Thyroid gland (tissue), 4 donors: Measurements from ENCODE around the gene MUC6. TPM values are rescaled to one million over a fixed set of nuclear protein-coding genes. Genes with fewer than 3 reads are reported as not detected.

ENCODE experiments used
- DNase-seq, 2 donors: peaks; one replicate each; pipeline ENCODE4 v3.0.0-alpha.2; 2019
- H3K27ac ChIP-seq, 3 donors: fragments of 200-600 bp; sonication (generic); 1 replicate in 2 of 3; 2 replicates in 1 of 3; pipeline ENCODE4 v1.5.1; 2016 to 2019; ENCODE audit warnings: mild to moderate bottlenecking in 1 of 3, moderate library complexity in 1 of 3
- H3K27me3 ChIP-seq: fragments of 200-600 bp; sonication (generic); one replicate; pipeline ENCODE4 v1.5.1; 2019
- H3K36me3 ChIP-seq, 2 donors: fragments of 200-600 bp; sonication (generic); one replicate each; pipeline ENCODE4 v1.5.1; 2016 to 2019
- H3K4me1 ChIP-seq, 2 donors: fragments of 200-600 bp; sonication (generic); one replicate each; pipeline ENCODE4 v1.5.1; 2017 to 2019
- H3K4me3 ChIP-seq, 3 donors: fragments of 200-600 bp; sonication (generic); replicated peaks in 1 of 3; 1 replicate in 2 of 3; 2 replicates in 1 of 3; pipeline ENCODE4 v1.5.1; 2016; ENCODE audit warnings: mild to moderate bottlenecking in 1 of 3
- H3K9me3 ChIP-seq: fragments of 200-600 bp; sonication (generic); one replicate; pipeline ENCODE4 v1.5.1; 2017
- POLR2A ChIP-seq, 2 donors: fragments of 450-650 bp; IDR thresholded peaks; one replicate each; pipeline ENCODE4 v1.6.1; 2017; ENCODE audit warnings: antibody characterized with exemption in 2 of 2, mild to moderate bottlenecking in 2 of 2, moderate library complexity in 1 of 2
- WGBS, 2 donors: methylation state at CpG; one replicate each; pipeline ENCODE4 v1.1.5; 2017; 5-methylcytosine and 5-hydroxymethylcytosine counted together
- intact Hi-C: fragments of 100-400 bp; cut with DNase I; formaldehyde crosslinking; loops from one replicate; pipeline ENCODE4 v1.15.1; 2023
- total RNA-seq, 4 donors: library from RNA; depleted of rRNA; stranded (reverse); fragments of >200 nt; gene quantifications; one replicate each; pipeline ENCODE4 v1.2.3, GENCODE V29; 2016
- TF ChIP-seq, protein P1 (sequence below), 6 experiments: fragments of 200-600 bp in 3 of 6; fragments of 450-650 bp in 3 of 6; sonication (generic) in 3 of 6; IDR thresholded peaks; one replicate each; pipeline ENCODE4 v1.5.1; 2016 to 2019; ENCODE audit warnings: antibody characterized with exemption in 6 of 6, mild to moderate bottlenecking in 2 of 6, inconsistent platforms in 1 of 6, moderate library complexity in 1 of 6

MUC6 gene
- total RNA-seq, 4 donors from 2014 or later: not detected

DNA sequence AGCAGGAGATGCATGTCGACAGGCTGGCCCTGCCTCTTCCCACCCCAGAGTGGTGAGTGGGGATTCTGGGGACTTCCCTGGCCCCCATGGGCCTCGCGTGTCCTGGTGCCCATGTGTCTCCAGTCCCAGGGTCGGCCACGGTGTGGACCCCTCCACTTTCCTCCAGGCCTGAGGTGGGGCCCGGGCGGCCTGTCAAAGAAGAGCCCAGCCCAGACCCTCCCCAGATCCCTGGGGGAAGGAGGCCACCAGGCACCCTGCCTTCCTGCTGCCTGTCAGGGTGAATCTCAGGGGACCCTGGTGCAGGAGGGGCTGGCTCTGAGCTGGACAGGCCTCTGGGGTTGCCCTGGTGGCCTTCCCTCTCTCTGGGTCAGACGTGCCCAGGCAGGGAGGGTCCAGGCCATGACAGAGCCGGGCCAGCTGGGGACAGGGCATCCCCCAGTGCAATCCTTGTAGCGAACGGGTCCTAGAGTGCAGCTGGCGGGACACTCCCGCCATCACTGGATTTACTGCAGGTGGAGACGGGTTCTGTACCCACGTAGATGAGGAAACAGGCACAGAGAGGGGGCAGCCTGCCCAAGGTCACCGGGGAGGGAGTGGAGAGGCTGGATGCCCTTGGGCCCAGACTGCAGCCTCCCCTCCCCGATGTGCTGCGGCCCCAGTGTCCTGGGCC is 13.5 kb upstream of the MUC6 start:
- Histone ChIP-seq H3K4me1 (peaks cover 4 to 18% of the 10 kb centered on the region in 2 donors), H3K4me3 (no peak overlapping the region), H3K27me3 (no peaks in the 10 kb centered on the region), H3K27ac (no peak overlapping the region), H3K36me3 (no peaks in the 10 kb centered on the region), H3K9me3 (no peaks in the 10 kb centered on the region)
- WGBS, 2 donors: 73 to 87% methylated on average over 5 to 18 of the region's 18 CpGs
- TF ChIP-seq, protein P1, sequence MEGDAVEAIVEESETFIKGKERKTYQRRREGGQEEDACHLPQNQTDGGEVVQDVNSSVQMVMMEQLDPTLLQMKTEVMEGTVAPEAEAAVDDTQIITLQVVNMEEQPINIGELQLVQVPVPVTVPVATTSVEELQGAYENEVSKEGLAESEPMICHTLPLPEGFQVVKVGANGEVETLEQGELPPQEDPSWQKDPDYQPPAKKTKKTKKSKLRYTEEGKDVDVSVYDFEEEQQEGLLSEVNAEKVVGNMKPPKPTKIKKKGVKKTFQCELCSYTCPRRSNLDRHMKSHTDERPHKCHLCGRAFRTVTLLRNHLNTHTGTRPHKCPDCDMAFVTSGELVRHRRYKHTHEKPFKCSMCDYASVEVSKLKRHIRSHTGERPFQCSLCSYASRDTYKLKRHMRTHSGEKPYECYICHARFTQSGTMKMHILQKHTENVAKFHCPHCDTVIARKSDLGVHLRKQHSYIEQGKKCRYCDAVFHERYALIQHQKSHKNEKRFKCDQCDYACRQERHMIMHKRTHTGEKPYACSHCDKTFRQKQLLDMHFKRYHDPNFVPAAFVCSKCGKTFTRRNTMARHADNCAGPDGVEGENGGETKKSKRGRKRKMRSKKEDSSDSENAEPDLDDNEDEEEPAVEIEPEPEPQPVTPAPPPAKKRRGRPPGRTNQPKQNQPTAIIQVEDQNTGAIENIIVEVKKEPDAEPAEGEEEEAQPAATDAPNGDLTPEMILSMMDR (IDR thresholded peaks at IDR 0.05): no peak
- TF ChIP-seq POLR2A (IDR thresholded peaks at IDR 0.05): no peak
- intact Hi-C loops: loop anchor here (5.0 kb wide), 2 partner anchors 128 to 203 kb away; no protein-coding TSS in a partner anchor
- no peak for DNase-seq

GRCh38 chr11:1049431-1049891 is 12.9 kb upstream of the MUC6 start:
- intact Hi-C loops: no loop called here
- Histone ChIP-seq H3K27ac (no peak overlapping the region), H3K4me1 (peaks cover 4 to 18% of the 10 kb centered on the region in 2 donors), H3K9me3 (no peaks in the 10 kb centered on the region), H3K4me3 (no peak overlapping the region), H3K36me3 (no peaks in the 10 kb centered on the region), H3K27me3 (no peaks in the 10 kb centered on the region)
- peak; percentile 79 to 89 for DNase-seq
- TF ChIP-seq POLR2A (IDR thresholded peaks at IDR 0.05): no peak
- TF ChIP-seq, protein P1 (IDR thresholded peaks at IDR 0.05): no peak
- 38 to 60% methylated on average over 8 to 9 of the region's 13 CpGs for WGBS, 2 donors

- H3K36me3 ChIP-seq: no peaks in the 10 kb centered on the region
- DNase-seq: no peak
- no peaks in the 10 kb centered on the region for H3K27me3 ChIP-seq
- peaks cover 6 to 18% of the 10 kb centered on the region in 2 donors for H3K4me1 ChIP-seq
- H3K9me3 ChIP-seq: no peaks in the 10 kb centered on the region
- intact Hi-C loops: no loop called here
- WGBS, 2 donors: 88% methylated on average over 6 of the region's 6 CpGs; no CpG with 5 or more reads in 1 of the 2 donors
- no peak overlapping the region for H3K27ac ChIP-seq
- H3K4me3 ChIP-seq: no peak overlapping the region
- TF ChIP-seq, protein P1 (IDR thresholded peaks at IDR 0.05): no peak
- TF ChIP-seq POLR2A (IDR thresholded peaks at IDR 0.05): no peak
Measured at GRCh38 chr11:1049071-1049405, 12.5 kb upstream of the MUC6 start.

GRCh38 chr11:1048375-1049070 is 12.0 kb upstream of the MUC6 start:
- peak in 1 of 2 donors; percentile 1 for DNase-seq
- 66 to 77% methylated on average over 25 of the region's 25 CpGs for WGBS, 2 donors
- H3K4me1 ChIP-seq: peaks cover 9 to 23% of the 10 kb centered on the region in 2 donors
- intact Hi-C loops: no loop called here
- no peaks in the 10 kb centered on the region for H3K36me3 ChIP-seq
- H3K4me3 ChIP-seq: no peak overlapping the region
- no peak overlapping the region for H3K27ac ChIP-seq
- no peak for TF ChIP-seq POLR2A (IDR thresholded peaks at IDR 0.05)
- TF ChIP-seq, protein P1 (IDR thresholded peaks at IDR 0.05): no peak
- no peaks in the 10 kb centered on the region for H3K27me3 ChIP-seq
- no peaks in the 10 kb centered on the region for H3K9me3 ChIP-seq

DNA sequence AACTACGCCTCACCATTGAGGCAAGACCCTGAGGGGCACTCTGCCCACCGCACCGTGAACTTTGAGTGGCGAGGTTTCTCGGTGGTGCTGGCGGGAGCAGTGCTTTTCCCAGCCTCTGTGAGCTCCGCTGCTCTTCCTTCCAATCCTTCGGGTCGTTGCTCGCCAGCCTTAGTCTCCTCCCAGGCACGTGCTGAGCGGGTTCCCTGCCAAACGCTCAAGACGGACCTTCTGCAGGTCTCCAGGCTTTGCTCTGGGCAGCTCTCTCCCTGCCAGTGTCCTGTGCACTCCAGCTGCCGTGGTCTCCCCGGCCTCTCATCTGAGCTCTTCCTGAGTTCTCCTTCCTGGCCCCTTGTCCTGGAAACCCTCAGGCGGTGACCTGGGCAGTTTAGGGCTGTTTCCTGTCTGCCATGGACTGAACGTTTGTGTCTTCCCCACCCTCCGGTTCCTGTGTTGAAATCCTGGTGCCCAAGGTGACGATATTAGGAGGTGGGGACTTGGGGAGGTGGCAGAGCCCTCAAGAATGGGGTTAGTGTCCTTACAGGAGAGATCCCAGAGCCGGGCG is 11.2 kb upstream of the MUC6 start:
- 55 to 63% methylated on average over 21 to 22 of the region's 22 CpGs for WGBS, 2 donors
- Histone ChIP-seq H3K4me3 (no peak overlapping the region), H3K27ac (no peak overlapping the region), H3K27me3 (no peaks in the 10 kb centered on the region), H3K36me3 (no peaks in the 10 kb centered on the region), H3K9me3 (no peaks in the 10 kb centered on the region), H3K4me1 (peaks cover 9 to 30% of the 10 kb centered on the region in 2 donors)
- intact Hi-C loops: no loop called here
- peak; percentile 8 to 37 for DNase-seq
- TF ChIP-seq, protein P1 (IDR thresholded peaks at IDR 0.05): no peak
- TF ChIP-seq POLR2A (IDR thresholded peaks at IDR 0.05): no peak
